ENCODE data around the gene HMGB1.

Gene HMGB1

GRCh38 chr13:30465593-30466357 is at the start of gene HMGB1:
Gene HMGB1, minus strand, starts transcription at chr13:30465936. Its CDS starts 2,256 bp downstream, at chr13:30463680.
- peak; percentile 98 for DNase-seq (ENCODE audit: low read depth in 2 of 2)

DNA sequence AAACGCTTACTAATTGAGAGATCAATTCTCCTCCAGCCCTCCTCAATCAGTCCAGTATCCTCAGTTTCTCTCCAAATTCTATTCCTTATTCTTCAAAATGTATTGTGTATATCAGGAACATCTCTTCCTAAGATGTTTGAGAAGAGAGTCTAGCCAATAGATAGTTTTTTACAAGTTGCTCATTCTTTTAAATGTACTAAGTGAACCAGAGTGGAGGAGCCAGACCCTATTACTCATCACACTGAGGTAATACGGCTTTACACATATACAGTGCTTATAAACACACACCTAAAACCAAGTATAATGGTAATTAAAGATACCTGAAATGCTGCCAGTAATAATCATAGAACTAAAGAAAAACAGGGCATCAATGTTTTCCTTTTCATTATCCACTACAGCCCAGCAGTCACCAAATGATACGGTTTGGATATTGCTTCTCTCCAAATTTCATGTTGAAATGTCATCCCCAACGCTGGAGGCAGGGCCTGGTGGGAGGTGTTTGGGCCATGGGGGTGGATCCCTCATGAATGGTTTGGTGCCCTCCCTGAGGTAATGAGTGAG is 45.2 kb upstream of the HMGB1 start:
- no peak for DNase-seq (ENCODE audit: low read depth in 2 of 2)

DNA sequence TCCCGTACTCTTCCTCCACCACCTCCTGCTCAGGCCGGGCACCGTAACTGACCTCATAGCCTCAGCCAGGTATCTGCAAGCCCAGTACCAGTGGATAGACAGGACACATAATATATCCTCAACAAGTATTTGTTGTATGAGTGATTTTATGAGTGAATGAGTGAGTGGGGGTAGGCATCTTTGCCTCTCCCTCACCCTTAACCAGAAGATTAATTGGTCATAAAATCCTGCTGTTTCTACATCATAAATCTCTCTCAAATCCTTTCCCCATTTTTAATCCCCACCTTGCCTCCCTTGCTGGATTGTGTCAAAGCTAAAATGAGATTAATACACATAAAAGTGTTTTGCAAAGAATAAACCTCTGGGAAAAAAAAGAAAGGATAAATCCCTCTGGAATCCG is 44.4 kb upstream of the HMGB1 start:
- no peak for DNase-seq (ENCODE audit: low read depth in 2 of 2)

DNA sequence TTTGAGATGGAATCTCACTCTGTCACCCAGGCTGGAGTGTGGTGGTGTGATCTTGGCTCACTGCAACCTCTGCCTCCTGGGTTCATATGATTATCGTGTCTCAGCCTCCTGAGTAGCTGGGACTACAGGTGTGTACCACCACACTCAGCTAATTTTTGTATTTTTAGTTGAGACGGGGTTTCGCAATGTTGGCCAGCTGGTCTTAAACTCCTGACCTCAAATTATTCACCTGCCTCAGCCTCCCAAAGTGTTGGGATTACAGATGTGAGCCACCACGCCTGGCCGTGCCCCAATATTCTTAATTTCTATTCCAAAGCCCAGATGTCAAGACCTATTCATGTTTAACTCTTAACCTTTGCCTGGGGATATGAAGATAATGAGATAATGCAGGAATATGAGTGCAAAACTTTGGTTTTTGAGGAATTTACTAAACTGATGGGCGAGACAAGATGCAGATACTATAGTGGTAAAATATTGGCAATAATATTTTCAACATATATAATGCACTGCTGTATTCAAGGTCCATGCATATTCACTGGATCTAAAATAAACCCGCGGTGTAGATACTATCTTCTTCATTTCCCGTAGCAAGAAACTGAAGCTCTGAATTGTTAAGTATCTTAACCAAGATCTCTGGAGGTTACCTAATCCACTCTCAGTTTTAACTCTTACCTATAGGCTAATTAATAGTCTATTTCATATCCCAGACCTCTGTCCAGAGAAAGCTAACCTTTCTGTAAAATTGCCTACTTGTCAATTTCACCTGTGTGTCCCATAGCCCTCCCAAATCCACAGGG is 43.7 kb upstream of the HMGB1 start:
- no peak for DNase-seq (ENCODE audit: low read depth in 2 of 2)

DNA sequence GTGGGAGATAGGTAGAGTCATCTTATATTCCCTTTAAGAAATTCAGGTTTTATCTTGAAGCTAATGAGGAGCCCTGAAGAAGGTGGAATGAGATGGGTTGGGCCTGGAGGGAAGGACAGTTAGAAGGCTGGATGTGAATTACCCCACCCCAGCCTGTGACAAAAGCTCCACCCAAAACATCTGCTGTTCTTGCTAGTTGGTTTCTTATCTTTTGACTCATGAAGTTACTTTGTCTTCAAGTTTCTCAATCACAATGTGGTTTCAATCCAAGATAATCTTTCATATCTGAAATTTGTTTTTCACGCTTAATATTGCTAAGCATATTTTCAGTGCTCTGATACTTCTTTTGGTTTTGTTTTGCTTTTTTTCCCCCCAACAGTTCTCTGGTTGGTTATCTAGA is 38.3 kb upstream of the HMGB1 start:
- no peak for DNase-seq (ENCODE audit: low read depth in 2 of 2)

DNA sequence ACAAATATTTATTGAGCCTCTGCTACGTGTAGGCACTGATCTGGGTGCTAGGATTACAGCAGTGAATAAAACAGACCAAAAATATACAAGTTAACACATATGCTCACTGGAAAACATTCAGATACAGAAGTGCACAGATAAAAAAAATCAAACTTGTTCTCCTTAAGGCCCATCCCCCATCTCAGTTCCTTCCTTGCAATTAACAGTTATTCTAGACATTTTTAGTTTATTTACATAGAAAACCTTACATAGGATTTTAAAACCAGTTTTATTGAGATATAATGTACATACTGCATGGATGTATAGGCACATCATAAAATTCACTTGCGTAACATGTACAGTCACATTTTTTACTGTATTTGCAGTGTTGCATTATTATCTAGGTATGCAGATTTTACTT is 36.5 kb upstream of the HMGB1 start:
- no peak for DNase-seq (ENCODE audit: low read depth in 2 of 2)

DNA sequence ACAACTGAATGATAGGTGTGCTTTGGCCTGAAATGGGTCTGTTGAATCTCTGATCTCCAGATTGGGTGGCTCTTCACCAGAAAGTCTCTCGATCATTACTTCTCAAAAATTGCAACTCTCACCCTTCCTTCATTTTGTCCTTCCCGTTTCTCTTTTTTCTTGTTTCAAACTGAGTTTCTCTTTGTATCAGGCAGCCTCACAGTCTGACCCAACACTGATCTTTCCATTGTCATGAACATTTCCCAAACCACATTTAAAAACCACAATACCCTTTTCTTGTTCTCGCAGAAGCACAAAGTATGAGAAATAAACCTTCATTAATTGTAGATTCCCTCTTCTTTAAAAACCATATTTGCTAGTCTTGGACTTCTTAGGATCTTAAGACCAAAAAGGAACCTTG is 33.6 kb upstream of the HMGB1 start:
- DNase-seq (ENCODE audit: low read depth in 2 of 2) = no peak

DNA sequence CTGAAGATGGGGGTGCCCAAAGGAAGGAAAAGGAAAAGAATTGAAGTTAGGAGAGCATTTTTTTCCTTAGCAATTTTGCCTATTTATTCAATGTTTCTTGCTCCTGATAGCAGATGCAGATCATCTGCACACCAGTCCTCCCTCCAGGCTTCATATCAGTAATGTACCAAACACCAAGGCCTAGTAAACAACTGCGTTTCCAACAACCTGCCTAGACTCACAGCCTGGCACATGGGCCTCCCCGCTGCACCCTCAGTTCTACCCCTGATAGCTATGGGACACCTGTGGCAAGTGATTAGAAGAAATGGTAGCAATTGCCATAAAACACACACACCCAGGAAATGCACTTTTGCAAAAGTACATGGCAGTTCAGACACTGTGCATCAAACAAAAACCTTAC is 30.4 kb upstream of the HMGB1 start:
- no peak for DNase-seq (ENCODE audit: low read depth in 2 of 2)

GRCh38 chr13:30495746-30496145 is 30.0 kb upstream of the HMGB1 start:
- no peak for DNase-seq (ENCODE audit: low read depth in 2 of 2)

DNA sequence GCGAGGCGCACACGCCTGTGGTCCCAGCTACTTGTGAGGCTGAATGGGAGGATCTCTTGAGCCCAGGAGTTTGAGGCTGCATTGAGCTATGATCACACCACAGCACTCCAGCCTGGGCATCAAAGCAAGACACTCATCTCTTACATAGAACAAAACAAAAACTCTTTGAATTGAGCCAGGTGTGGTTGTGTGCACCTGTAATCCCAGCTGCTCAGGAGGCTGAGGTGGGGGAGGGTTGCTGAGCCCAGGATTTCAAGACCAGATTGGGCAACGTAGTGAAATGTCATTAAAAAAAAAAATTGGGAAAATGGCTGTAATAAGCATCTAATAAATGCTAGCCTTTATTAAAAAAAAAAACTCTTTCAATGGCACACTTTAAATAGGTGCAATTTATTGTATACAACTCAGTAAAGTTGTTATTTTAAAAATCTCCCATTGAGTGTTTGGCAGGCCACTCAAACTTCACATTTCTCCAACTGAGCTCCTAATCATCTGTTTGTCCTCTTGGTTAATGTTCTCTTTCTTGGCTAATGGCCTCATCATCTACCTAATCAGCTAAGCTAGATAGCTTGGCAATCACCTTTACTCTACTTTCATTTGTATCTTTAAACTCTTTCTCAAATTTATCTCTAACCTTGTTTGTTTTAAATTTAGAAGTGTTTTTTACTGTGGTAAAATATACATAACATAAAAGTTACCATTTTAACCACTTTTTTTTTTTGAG is 28.1 kb upstream of the HMGB1 start:
- DNase-seq (ENCODE audit: low read depth in 2 of 2) = no peak

GRCh38 chr13:30487075-30487470 is 21.3 kb upstream of the HMGB1 start:
- no peak for DNase-seq (ENCODE audit: low read depth in 2 of 2)

DNA sequence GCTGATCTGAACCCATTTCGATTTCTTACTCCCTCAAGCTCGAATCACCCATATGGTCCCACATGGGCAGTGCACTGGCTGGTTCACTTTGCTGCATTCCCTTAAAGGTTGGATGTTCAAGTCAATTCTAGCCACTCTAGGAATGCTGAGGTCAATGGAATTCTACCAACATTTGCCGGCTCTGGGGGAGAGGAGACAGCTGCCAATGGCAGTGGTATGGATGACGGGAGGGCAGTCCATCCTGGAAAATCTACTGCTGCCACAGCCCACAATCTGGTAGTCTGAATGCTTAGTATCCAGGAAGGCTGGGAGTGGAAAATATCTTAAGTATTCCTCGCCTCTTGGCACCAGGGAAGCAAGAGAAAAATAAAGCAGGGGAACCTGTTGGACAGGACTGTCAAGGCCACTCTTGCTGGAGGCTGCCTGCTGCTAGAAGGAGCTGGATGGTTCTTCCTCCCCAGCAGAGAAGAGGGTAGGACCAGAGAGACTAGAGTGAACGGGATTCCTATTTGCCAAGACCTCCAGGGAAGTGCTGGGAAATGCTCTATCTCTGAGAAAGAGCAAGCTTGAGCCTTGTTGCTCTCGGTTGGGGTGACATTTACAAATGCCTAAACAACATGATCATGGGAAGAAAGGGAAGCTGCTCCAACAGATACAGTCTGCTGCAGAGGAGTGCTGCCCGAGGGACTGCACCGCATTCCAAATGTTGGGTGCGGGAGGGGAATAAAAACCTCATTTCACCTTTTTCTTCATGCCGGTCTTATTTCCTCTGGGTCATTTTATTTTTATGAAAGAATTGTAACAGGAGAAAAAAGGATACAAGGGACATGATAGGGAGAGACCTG is 20.7 kb upstream of the HMGB1 start:
- no peak for DNase-seq (ENCODE audit: low read depth in 2 of 2)

DNA sequence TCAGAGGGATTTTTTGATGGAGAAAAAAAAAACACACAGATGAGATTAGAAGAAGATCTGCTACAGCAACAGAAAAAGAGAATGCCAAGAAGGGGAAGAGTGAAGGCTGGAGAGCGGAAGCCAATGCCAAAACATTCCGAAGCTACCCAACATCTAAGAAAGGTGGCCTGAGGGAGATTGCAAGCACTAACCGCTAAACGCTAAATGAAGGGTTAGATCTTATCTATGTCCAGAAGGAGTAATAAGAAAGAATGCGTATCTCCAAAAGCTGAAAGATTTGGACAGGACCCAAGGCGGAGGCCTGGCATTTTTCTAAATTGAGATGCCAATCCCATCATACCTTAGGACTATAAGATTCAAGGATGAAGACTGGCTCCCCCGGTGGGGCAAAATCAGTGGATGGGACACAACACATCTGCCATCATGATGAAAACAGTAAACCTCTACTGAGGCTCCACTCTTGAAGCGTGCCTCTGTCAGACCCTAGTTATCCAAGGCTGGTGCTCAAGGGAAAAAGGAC is 15.6 kb upstream of the HMGB1 start:
- no peak for DNase-seq (ENCODE audit: low read depth in 2 of 2)

GRCh38 chr13:30480292-30480950 is 14.7 kb upstream of the HMGB1 start:
- DNase-seq (ENCODE audit: low read depth in 2 of 2) = no peak

GRCh38 chr13:30479883-30480219 is 14.1 kb upstream of the HMGB1 start:
- DNase-seq (ENCODE audit: low read depth in 2 of 2) = no peak

GRCh38 chr13:30479154-30479882 is 13.6 kb upstream of the HMGB1 start:
- no peak for DNase-seq (ENCODE audit: low read depth in 2 of 2)

DNA sequence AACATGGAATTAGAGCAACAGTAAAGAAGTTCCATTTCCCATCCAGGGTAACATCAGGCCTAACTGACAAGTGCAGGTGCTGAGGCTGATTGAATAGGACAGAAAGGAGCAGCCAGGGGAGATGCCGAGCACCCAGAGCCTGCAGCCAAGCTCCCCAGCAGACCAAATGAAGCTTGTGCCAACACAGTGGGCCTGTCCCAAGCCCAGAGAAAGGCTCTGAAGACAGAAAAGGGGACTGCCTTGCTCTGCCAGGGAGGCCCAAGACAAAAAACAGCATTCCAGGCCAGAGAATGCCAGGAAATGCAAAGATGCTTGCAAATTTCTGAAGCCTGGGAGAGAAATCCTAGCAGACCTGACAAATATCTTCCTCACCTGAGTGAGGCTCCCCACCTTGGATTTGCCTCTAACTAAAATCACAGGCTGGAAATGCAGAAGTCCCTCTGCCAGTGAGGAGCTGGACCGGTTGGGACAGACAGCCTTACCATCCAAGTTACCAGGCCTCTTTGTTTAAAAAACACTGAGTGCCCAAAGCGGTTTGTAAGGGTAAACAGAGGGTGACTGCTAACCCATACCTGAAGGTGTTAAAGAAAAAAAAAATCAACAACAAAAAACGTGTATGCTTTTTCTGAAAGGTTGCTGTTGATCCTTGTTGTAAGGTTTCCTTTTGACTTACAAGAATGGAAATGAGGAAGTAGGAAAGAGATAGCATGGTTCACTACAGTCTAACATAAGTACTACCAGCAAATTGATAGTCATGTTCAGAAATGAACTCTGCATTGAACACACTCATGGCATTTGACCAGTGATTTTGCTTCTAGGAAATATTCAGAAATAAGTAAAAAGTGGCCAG is 11.8 kb upstream of the HMGB1 start:
- no peak for DNase-seq (ENCODE audit: low read depth in 2 of 2)

DNA sequence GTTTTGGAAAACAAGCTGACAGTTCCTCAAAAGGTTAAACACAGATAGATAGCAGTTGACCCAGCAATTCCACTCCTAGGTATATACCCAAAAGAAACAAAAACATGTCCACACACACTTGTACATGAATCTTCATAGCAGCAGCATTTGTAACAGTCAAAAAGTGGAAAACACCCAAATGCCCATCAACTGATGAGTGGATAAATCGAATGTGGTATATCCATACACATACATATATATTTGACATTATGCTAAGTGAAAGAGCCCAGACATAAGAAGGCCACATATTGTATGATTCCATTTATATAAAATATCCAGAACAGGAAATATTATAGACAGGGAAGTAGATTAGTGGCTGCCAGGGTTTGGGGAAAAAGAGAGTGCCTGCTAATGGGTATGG is 7.9 kb upstream of the HMGB1 start:
- no peak for DNase-seq (ENCODE audit: low read depth in 2 of 2)

DNA sequence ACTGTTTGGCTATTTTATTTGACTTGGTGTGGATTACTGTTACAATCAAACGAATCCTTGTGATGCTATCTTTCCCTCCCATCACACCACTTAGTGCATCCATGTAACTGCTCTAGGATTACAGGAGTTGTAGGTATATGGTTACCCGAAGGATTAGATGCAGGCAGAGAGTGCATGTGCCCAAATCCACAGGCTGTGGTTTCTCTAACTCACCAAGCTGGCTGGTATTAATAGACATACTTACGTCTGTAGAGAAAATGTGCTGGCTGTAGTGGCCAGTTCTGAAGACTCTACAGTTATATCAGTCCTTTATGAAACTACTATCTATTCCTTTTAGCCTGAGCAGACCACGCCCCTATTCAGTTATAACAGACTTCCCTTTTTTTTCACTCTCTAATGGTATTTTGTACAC is 1.1 kb upstream of the HMGB1 start:
- no peak for DNase-seq (ENCODE audit: low read depth in 2 of 2)
